Caco-2 (cell line): ENCODE data around the gene DAZL. TPM values are rescaled to one million over a fixed set of nuclear protein-coding genes. Genes with fewer than 3 reads are reported as not detected.

Source experiments
- BruUV-seq: library from RNA; stranded (reverse); fragments of 400-500 nt; replicated peaks from 2 replicates; lab custom pipeline; 2021; lab: Mats Ljungman, UMichigan
- CTCF ChIA-PET: fragments of 300-600 bp; sonication (Branson Sonifier 250); formaldehyde crosslinking; loops from one replicate; lab custom pipeline; 2022; ENCODE audit warnings: antibody characterized with exemption; lab: Charles Lee
- POLR2A ChIA-PET: fragments of 300-600 bp; sonication (Branson Sonifier 250); formaldehyde crosslinking; loops from one replicate; lab custom pipeline; 2022; ENCODE audit warnings: antibody characterized with exemption; lab: Charles Lee
- DNase-seq, 2 experiments: peaks; one replicate each; pipeline versions ENCODE4 v3.0.0 to v3.0.0-alpha.2; 2020 to 2022
- H3K27me3 ChIP-seq: replicated peaks from 2 replicates; pipeline ENCODE4 v1.6.0; 2011; ENCODE audit warnings: low read length; ENCODE audit not compliant: control insufficient read depth, insufficient read depth
- H3K36me3 ChIP-seq: 2 replicates; pipeline ENCODE4 v1.5.1; 2011; ENCODE audit warnings: low read length; ENCODE audit not compliant: control insufficient read depth, insufficient read depth
- H3K4me1 ChIP-seq: fragments of 250-450 bp; sonication (Bioruptor Pico); 2 replicates; pipeline ENCODE4 v1.5.1; 2020; ENCODE audit warnings: mild to moderate bottlenecking
- H3K4me3 ChIP-seq: 2 replicates; pipeline ENCODE4 v1.5.1; 2011; ENCODE audit warnings: low read depth, mild to moderate bottlenecking, control low read depth, low read length
- H3K9me3 ChIP-seq: fragments of 250-450 bp; sonication (Bioruptor Pico); 2 replicates; pipeline ENCODE4 v1.5.1; 2020; ENCODE audit warnings: mild to moderate bottlenecking, moderate library complexity
- H3K27ac Mint-ChIP-seq: one replicate; pipeline ENCODE4 v1.8.0; 2022; ENCODE audit warnings: mixed read lengths; ENCODE audit not compliant: unreplicated experiment
- H3K27me3 Mint-ChIP-seq: one replicate; pipeline ENCODE4 v1.8.0; 2022; ENCODE audit warnings: mixed read lengths; ENCODE audit not compliant: insufficient read depth, unreplicated experiment
- H3K36me3 Mint-ChIP-seq: one replicate; pipeline ENCODE4 v1.8.0; 2022; ENCODE audit warnings: mild to moderate bottlenecking, mixed read lengths; ENCODE audit not compliant: insufficient read depth, unreplicated experiment
- H3K4me1 Mint-ChIP-seq: one replicate; pipeline ENCODE4 v1.8.0; 2022; ENCODE audit warnings: low read depth, mixed read lengths; ENCODE audit not compliant: unreplicated experiment
- H3K4me3 Mint-ChIP-seq: one replicate; pipeline ENCODE4 v1.8.0; 2022; ENCODE audit warnings: mild to moderate bottlenecking, moderate library complexity, mixed read lengths; ENCODE audit not compliant: unreplicated experiment
- H3K9me3 Mint-ChIP-seq: one replicate; pipeline ENCODE4 v1.8.0; 2022; ENCODE audit warnings: mixed read lengths; ENCODE audit not compliant: unreplicated experiment
- intact Hi-C: fragments of 100-400 bp; cut with micrococcal nuclease; formaldehyde crosslinking; loops from one replicate; pipeline ENCODE4 v1.10.0; 2022; ENCODE audit not compliant: unreplicated experiment
- total RNA-seq: library from RNA; stranded (reverse); gene quantifications from 2 replicates; pipeline ENCODE4 v1.2.3, GENCODE V29; 2022
- TF ChIP-seq, protein P1 (sequence below), 2 experiments: fragments of 200-600 bp in 1 of 2; IDR thresholded peaks; 1 replicate in 1 of 2; 2 replicates in 1 of 2; pipeline versions ENCODE4 v1.5.1 to v1.8.0; 2011 to 2022; ENCODE audit warnings: antibody characterized with exemption in 1 of 2, control low read depth in 1 of 2, inconsistent platforms in 1 of 2, low read depth in 1 of 2, low read length in 1 of 2, mild to moderate bottlenecking in 1 of 2, moderate library complexity in 1 of 2; ENCODE audit not compliant: insufficient read depth in 1 of 2, severe bottlenecking in 1 of 2, unreplicated experiment in 1 of 2

The DAZL gene
- total RNA-seq, 1 experiment from 2014 or later: not detected

DNA sequence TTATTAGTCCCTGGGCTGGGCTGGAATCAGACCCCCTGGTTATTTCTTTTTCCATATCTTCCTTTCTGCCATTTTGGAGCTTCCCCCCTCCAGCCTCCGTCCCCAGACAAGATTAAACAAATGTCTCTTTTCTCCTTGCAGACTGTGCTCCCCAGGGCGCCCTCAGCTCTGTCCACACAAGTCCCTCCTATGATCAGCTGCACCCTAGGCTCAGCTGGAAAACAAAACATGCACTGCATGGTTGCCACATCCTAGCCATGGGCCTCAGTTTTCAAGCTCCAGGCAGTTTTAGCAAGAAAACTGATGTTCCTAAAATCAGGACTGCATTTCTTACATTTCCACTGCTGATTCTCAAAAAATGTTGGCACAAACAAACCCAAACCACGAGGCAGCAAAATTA, 68.2 kb downstream of the DAZL start:
- Histone ChIP-seq H3K27me3 (no peaks in the 10 kb centered on the region), H3K4me1 (no peaks in the 10 kb centered on the region), H3K4me3 (no peak overlapping the region), H3K36me3 (no peaks in the 10 kb centered on the region), H3K9me3 (no peaks in the 10 kb centered on the region)
- intact Hi-C loops: no loop called here
- POLR2A ChIA-PET: no interaction called here
- TF ChIP-seq, protein P1, sequence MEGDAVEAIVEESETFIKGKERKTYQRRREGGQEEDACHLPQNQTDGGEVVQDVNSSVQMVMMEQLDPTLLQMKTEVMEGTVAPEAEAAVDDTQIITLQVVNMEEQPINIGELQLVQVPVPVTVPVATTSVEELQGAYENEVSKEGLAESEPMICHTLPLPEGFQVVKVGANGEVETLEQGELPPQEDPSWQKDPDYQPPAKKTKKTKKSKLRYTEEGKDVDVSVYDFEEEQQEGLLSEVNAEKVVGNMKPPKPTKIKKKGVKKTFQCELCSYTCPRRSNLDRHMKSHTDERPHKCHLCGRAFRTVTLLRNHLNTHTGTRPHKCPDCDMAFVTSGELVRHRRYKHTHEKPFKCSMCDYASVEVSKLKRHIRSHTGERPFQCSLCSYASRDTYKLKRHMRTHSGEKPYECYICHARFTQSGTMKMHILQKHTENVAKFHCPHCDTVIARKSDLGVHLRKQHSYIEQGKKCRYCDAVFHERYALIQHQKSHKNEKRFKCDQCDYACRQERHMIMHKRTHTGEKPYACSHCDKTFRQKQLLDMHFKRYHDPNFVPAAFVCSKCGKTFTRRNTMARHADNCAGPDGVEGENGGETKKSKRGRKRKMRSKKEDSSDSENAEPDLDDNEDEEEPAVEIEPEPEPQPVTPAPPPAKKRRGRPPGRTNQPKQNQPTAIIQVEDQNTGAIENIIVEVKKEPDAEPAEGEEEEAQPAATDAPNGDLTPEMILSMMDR (IDR thresholded peaks at IDR 0.05; ENCODE audit: insufficient read depth in 1 of 2, low read depth in 1 of 2, low read length in 1 of 2, severe bottlenecking in 1 of 2, unreplicated experiment in 1 of 2): no peak
- no peak for DNase-seq
- no TSS peak for BruUV-seq
- H3K9me3 Mint-ChIP-seq: no peaks in the 10 kb centered on the region
- peaks cover 15% of the 10 kb centered on the region for H3K27me3 Mint-ChIP-seq
- no peaks in the 10 kb centered on the region for H3K4me1 Mint-ChIP-seq
- H3K36me3 Mint-ChIP-seq: no peaks in the 10 kb centered on the region
- no peak overlapping the region for H3K27ac Mint-ChIP-seq
- CTCF ChIA-PET: interaction anchor here (1.1 kb wide), 1 partner anchor 246 kb away, joined by 5 read pairs; no protein-coding TSS in a partner anchor
- peak overlapping the region; percentile 25 for H3K4me3 Mint-ChIP-seq

Other genes starting within 250 kb of the DAZL start
- gene RFTN1, start 91.7 kb downstream of the DAZL start, total RNA-seq: 8.3 and 10.2 TPM in 2 replicates